Hepatocyte (in vitro differentiated cells): ENCODE data around the gene GRIN3B. TPM values are rescaled to one million over a fixed set of nuclear protein-coding genes. Genes with fewer than 3 reads are reported as not detected.

Experiments
- DNase-seq: peaks from one replicate; pipeline ENCODE4 v3.0.0-alpha.2; 2016; ENCODE audit warnings: low spot score
- H2AFZ ChIP-seq: fragments of 200-600 bp; sonication (generic); 2 replicates; pipeline ENCODE4 v1.6.0; 2016; ENCODE audit warnings: antibody characterized with exemption, mild to moderate bottlenecking
- H3K27ac ChIP-seq: fragments of 200-600 bp; sonication (generic); 2 replicates; pipeline ENCODE4 v1.5.1; 2016; ENCODE audit warnings: mild to moderate bottlenecking
- H3K27me3 ChIP-seq: fragments of 200-600 bp; sonication (generic); 2 replicates; pipeline ENCODE4 v1.6.1; 2016
- H3K36me3 ChIP-seq: fragments of 200-600 bp; sonication (generic); replicated peaks from 2 replicates; pipeline ENCODE4 v1.5.1; 2016; ENCODE audit warnings: low read depth; ENCODE audit not compliant: insufficient read depth
- H3K4me1 ChIP-seq: fragments of 200-600 bp; sonication (generic); 2 replicates; pipeline ENCODE4 v1.5.1; 2016; ENCODE audit warnings: mild to moderate bottlenecking, moderate library complexity; ENCODE audit not compliant: insufficient read depth
- H3K4me2 ChIP-seq: fragments of 200-600 bp; sonication (generic); 2 replicates; pipeline ENCODE4 v1.6.0; 2016
- H3K4me3 ChIP-seq: fragments of 200-600 bp; sonication (generic); 2 replicates; pipeline ENCODE4 v1.5.1; 2016; ENCODE audit warnings: mild to moderate bottlenecking
- H3K79me2 ChIP-seq: fragments of 200-600 bp; sonication (generic); 2 replicates; pipeline ENCODE4 v1.6.0; 2017; ENCODE audit warnings: mild to moderate bottlenecking
- H3K9me2 ChIP-seq: fragments of 200-600 bp; sonication (generic); replicated peaks from 2 replicates; pipeline ENCODE4 v1.6.0; 2017; ENCODE audit warnings: mild to moderate bottlenecking; ENCODE audit not compliant: insufficient read depth
- H3K9me3 ChIP-seq: fragments of 200-600 bp; sonication (generic); 2 replicates; pipeline ENCODE4 v1.5.1; 2016; ENCODE audit warnings: low read depth, mild to moderate bottlenecking
- H4K20me1 ChIP-seq: fragments of 200-600 bp; sonication (generic); 2 replicates; pipeline ENCODE4 v1.6.0; 2016; ENCODE audit warnings: mild to moderate bottlenecking; ENCODE audit not compliant: insufficient read depth, poor library complexity, severe bottlenecking
- EZH2 ChIP-seq: fragments of 200-600 bp; sonication (generic); IDR thresholded peaks from 2 replicates; pipeline ENCODE4 v1.6.1; 2016; ENCODE audit warnings: antibody characterized with exemption, mild to moderate bottlenecking, borderline replicate concordance
- EZH2phosphoT487 ChIP-seq: fragments of 200-600 bp; sonication (generic); IDR thresholded peaks from one replicate; pipeline ENCODE4 v1.6.1; 2018; ENCODE audit warnings: antibody characterized with exemption, mild to moderate bottlenecking, low read depth, moderate library complexity; ENCODE audit not compliant: unreplicated experiment, severe bottlenecking
- WGBS: methylation state at CpG from one replicate; pipeline ENCODE4 v1.1.6; 2016; ENCODE audit warnings: low lambda C conversion rate; ENCODE audit errors: missing lambda C conversion rate; 5-methylcytosine and 5-hydroxymethylcytosine counted together
- polyA plus RNA-seq: library from polyadenylated mRNA; unstranded; fragments of >200 nt; fragmentation: Nextera tagmentation; extraction: Ambion mirVana; gene quantifications from 2 replicates; pipeline ENCODE4 v1.2.1, GENCODE V29; 2016
- total RNA-seq: library from RNA; depleted of rRNA; stranded (reverse); fragments of >200 nt; gene quantifications from 2 replicates; pipeline ENCODE4 v1.2.3, GENCODE V29; 2014
- TF ChIP-seq, protein P1 (sequence below): fragments of 200-600 bp; sonication (generic); IDR thresholded peaks from 2 replicates; pipeline ENCODE4 v1.5.1; 2016; ENCODE audit warnings: antibody characterized with exemption, mild to moderate bottlenecking; ENCODE audit not compliant: poor library complexity

GRIN3B gene
- total and polyA plus RNA-seq, 2 experiments from 2014 or later = 0.30 to 0.48 TPM

DNA sequence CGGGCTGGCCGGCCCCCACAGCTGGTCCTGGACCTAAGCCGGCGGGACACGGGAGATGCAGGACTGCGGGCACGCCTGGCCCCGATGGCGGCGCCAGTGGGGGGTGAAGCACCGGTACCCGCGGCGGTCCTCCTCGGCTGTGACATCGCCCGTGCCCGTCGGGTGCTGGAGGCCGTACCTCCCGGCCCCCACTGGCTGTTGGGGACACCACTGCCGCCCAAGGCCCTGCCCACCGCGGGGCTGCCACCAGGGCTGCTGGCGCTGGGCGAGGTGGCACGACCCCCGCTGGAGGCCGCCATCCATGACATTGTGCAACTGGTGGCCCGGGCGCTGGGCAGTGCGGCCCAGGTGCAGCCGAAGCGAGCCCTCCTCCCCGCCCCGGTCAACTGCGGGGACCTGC lies 3.1 kb downstream of the GRIN3B start:
- H4K20me1 ChIP-seq = no peaks in the 10 kb centered on the region
- no peak overlapping the region for H2AFZ ChIP-seq
- TF ChIP-seq EZH2 (no peak), EZH2phosphoT487 (no peak)
- TF ChIP-seq, protein P1, sequence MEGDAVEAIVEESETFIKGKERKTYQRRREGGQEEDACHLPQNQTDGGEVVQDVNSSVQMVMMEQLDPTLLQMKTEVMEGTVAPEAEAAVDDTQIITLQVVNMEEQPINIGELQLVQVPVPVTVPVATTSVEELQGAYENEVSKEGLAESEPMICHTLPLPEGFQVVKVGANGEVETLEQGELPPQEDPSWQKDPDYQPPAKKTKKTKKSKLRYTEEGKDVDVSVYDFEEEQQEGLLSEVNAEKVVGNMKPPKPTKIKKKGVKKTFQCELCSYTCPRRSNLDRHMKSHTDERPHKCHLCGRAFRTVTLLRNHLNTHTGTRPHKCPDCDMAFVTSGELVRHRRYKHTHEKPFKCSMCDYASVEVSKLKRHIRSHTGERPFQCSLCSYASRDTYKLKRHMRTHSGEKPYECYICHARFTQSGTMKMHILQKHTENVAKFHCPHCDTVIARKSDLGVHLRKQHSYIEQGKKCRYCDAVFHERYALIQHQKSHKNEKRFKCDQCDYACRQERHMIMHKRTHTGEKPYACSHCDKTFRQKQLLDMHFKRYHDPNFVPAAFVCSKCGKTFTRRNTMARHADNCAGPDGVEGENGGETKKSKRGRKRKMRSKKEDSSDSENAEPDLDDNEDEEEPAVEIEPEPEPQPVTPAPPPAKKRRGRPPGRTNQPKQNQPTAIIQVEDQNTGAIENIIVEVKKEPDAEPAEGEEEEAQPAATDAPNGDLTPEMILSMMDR = no peak
- no peaks in the 10 kb centered on the region for H3K36me3 ChIP-seq
- H3K9me3 ChIP-seq = no peaks in the 10 kb centered on the region
- no peaks in the 10 kb centered on the region for H3K79me2 ChIP-seq
- no peak overlapping the region for H3K27ac ChIP-seq
- peaks cover 7% of the 10 kb centered on the region for H3K4me1 ChIP-seq
- WGBS = 97% methylated on average over 28 of the region's 37 CpGs
- peaks cover 26% of the 10 kb centered on the region for H3K27me3 ChIP-seq
- no peaks in the 10 kb centered on the region for H3K9me2 ChIP-seq
- no peak overlapping the region for H3K4me2 ChIP-seq
- no peak for DNase-seq
- H3K4me3 ChIP-seq = no peak overlapping the region

DNA sequence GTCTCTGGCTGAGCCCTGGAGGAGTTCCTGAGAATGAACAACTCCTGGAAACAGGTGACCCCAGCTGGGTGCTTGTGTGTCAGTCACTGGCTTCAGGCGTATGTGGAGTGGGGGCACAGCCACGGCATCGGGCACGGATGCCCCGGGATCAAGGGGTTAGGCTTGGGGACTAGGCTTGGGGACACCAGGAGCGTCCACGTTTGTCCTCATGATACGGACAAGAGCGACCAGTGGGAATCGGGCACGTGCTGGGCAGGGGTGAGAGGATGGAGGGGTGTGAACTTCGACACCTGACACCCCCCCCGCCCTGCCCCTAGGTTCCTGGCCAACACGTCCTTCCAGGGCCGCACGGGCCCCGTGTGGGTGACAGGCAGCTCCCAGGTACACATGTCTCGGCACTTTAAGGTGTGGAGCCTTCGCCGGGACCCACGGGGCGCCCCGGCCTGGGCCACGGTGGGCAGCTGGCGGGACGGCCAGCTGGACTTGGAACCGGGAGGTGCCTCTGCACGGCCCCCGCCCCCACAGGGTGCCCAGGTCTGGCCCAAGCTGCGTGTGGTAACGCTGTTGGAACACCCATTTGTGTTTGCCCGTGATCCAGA lies 4.1 kb downstream of the GRIN3B start:
- Histone ChIP-seq H3K9me3 (no peaks in the 10 kb centered on the region), H3K4me2 (no peak overlapping the region)
- TF ChIP-seq EZH2 = no peak

DNA sequence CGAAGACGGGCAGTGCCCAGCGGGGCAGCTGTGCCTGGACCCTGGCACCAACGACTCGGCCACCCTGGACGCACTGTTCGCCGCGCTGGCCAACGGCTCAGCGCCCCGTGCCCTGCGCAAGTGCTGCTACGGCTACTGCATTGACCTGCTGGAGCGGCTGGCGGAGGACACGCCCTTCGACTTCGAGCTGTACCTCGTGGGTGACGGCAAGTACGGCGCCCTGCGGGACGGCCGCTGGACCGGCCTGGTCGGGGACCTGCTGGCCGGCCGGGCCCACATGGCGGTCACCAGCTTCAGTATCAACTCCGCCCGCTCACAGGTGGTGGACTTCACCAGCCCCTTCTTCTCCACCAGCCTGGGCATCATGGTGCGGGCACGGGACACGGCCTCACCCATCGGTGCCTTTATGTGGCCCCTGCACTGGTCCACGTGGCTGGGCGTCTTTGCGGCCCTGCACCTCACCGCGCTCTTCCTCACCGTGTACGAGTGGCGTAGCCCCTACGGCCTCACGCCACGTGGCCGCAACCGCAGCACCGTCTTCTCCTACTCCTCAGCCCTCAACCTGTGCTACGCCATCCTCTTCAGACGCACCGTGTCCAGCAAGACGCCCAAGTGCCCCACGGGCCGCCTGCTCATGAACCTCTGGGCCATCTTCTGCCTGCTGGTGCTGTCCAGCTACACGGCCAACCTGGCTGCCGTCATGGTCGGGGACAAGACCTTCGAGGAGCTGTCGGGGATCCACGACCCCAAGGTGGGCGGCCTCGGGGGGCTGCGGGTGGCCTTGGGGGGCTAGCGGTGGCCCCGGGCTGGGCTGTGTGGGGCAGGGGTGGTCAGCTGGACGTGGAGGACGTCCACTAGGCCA lies 4.8 kb downstream of the GRIN3B start:
- WGBS = 96% methylated on average over 63 of the region's 70 CpGs
- no peaks in the 10 kb centered on the region for H3K79me2 ChIP-seq
- TF ChIP-seq EZH2phosphoT487 = no peak
- TF ChIP-seq, protein P1 = no peak
- no peak for TF ChIP-seq EZH2
- no peaks in the 10 kb centered on the region for H4K20me1 ChIP-seq
- no peak overlapping the region for H3K27ac ChIP-seq
- H2AFZ ChIP-seq = no peak overlapping the region
- no peaks in the 10 kb centered on the region for H3K36me3 ChIP-seq
- H3K27me3 ChIP-seq = peaks cover 9% of the 10 kb centered on the region
- H3K9me3 ChIP-seq = no peaks in the 10 kb centered on the region
- no peak overlapping the region for H3K4me2 ChIP-seq
- H3K4me1 ChIP-seq = peaks cover 7% of the 10 kb centered on the region
- DNase-seq = no peak
- no peak overlapping the region for H3K4me3 ChIP-seq
- H3K9me2 ChIP-seq = no peaks in the 10 kb centered on the region

More for the DNA sequence above, 4.1 kb downstream of the GRIN3B start:
- Histone ChIP-seq H3K27ac (no peak overlapping the region), H4K20me1 (no peaks in the 10 kb centered on the region), H3K36me3 (no peaks in the 10 kb centered on the region), H3K4me3 (no peak overlapping the region), H3K9me2 (no peaks in the 10 kb centered on the region), H2AFZ (no peak overlapping the region), H3K27me3 (peaks cover 16% of the 10 kb centered on the region), H3K79me2 (no peaks in the 10 kb centered on the region), H3K4me1 (peaks cover 7% of the 10 kb centered on the region)
- 90% methylated on average over 32 of the region's 32 CpGs for WGBS
- no peak for DNase-seq
